RWPE1 (cell line): Measurements from ENCODE around the gene BEND5.

Experiments
- CTCF ChIA-PET: fragments of 350-600 bp; sonication (Branson Sonifier 250); formaldehyde crosslinking; extraction: SDS; loops from one replicate; lab custom pipeline; 2021; lab: Yijun Ruan, JAX
- POLR2A ChIA-PET: fragments of 400-600 bp; formaldehyde crosslinking; extraction: SDS; loops from one replicate; lab custom pipeline; 2020; ENCODE audit warnings: antibody characterized with exemption; ENCODE audit not compliant: low non-redundant PET; lab: Yijun Ruan, JAX
- DNase-seq: peaks from one replicate; pipeline ENCODE4 v3.0.0; 2012; ENCODE audit warnings: low spot score
- H3K27ac ChIP-seq: fragments of 450-650 bp; 2 replicates; pipeline ENCODE4 v1.5.1; 2017
- TF ChIP-seq, protein P1 (sequence below): fragments of 450-650 bp; conservative IDR thresholded peaks from 2 replicates; pipeline ENCODE4 v1.5.1; 2017; ENCODE audit warnings: low read depth, mild to moderate bottlenecking

The BEND5 gene

DNA sequence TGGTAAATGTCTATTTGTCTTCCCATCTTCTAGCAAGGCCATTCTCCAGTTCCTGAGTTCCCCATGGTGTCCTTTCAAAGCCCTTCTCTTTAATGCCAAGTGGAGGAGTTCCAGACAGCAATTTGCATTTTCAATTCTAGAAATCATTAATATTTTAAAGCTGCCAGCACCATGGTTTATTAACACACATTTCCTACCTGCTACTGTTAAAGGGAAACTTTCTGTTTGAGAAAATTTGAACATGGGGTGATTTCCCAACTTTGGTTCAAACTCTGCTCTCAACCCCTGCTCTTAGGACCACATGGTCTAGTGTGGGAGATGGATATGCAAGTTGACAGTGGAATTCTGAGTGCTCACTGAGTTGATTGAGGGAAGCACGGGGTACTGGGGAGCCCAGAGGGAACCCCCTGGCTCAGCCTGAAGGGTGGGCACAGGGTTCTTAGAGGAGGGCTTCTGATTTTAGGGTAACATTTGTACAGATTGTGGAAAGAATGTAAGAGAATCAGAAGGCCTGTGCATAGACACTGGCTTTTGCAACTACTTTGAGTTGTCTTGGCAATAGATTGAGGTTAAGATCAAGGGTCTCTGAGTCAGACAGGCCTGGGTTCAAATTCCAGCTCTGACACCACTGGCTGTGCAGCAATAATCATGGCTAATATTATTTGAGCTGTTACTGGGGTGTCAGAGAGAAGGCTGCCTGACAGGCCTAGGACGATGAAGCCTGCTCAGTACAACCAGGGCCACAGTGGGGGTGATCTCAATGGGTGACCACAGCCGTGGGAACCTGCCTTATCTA, 97.8 kb downstream of the BEND5 start:
- no peak for DNase-seq
- POLR2A ChIA-PET: no interaction called here
- CTCF ChIA-PET: no interaction called here
- no peak overlapping the region for H3K27ac ChIP-seq
- TF ChIP-seq, protein P1, sequence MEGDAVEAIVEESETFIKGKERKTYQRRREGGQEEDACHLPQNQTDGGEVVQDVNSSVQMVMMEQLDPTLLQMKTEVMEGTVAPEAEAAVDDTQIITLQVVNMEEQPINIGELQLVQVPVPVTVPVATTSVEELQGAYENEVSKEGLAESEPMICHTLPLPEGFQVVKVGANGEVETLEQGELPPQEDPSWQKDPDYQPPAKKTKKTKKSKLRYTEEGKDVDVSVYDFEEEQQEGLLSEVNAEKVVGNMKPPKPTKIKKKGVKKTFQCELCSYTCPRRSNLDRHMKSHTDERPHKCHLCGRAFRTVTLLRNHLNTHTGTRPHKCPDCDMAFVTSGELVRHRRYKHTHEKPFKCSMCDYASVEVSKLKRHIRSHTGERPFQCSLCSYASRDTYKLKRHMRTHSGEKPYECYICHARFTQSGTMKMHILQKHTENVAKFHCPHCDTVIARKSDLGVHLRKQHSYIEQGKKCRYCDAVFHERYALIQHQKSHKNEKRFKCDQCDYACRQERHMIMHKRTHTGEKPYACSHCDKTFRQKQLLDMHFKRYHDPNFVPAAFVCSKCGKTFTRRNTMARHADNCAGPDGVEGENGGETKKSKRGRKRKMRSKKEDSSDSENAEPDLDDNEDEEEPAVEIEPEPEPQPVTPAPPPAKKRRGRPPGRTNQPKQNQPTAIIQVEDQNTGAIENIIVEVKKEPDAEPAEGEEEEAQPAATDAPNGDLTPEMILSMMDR: no peak
